Natural killer cell (primary cell): ENCODE results near the gene MEX3D. TPM values are rescaled to one million over a fixed set of nuclear protein-coding genes. Genes with fewer than 3 reads are reported as not detected.

Experiments used
- ATAC-seq, 3 donors: fragments of 150-1000 bp in 2 of 3; fragments of 200-7000 bp in 1 of 3; cut with Tn5 transposase; 1 replicate in 1 of 3; 2 replicates in 2 of 3; pipeline ENCODE4 v1.10.0; 2021; ENCODE audit warnings: mild to moderate bottlenecking in 2 of 3, moderate library complexity in 2 of 3
- DNase-seq, 2 donors: peaks; one replicate each; pipeline versions ENCODE4 v3.0.0 to v3.0.0-alpha.2; 2013 to 2021; ENCODE audit warnings: mixed read lengths in 1 of 2
- H3K27ac ChIP-seq: one replicate; pipeline ENCODE4 v1.5.1; 2013; ENCODE audit warnings: mild to moderate bottlenecking, low read length
- H3K27me3 ChIP-seq: one replicate; pipeline ENCODE4 v1.6.1; 2013; ENCODE audit warnings: low read length; ENCODE audit not compliant: control insufficient read depth, insufficient read depth
- H3K36me3 ChIP-seq: one replicate; pipeline ENCODE4 v1.6.1; 2013; ENCODE audit warnings: low read length; ENCODE audit not compliant: control insufficient read depth, insufficient read depth
- H3K4me1 ChIP-seq: one replicate; pipeline ENCODE4 v1.6.1; 2013; ENCODE audit warnings: low read length; ENCODE audit not compliant: control insufficient read depth, insufficient read depth
- H3K4me3 ChIP-seq: one replicate; pipeline ENCODE4 v1.5.1; 2013; ENCODE audit warnings: low read length
- H3K9me3 ChIP-seq: one replicate; pipeline ENCODE4 v1.6.1; 2013; ENCODE audit warnings: low read length; ENCODE audit not compliant: control insufficient read depth, insufficient read depth
- H3K27ac Mint-ChIP-seq, 2 donors: one replicate each; pipeline ENCODE4 v1.8.0; 2022; ENCODE audit warnings: mild to moderate bottlenecking in 2 of 2, mixed read lengths in 2 of 2, moderate library complexity in 1 of 2
- H3K27me3 Mint-ChIP-seq, 2 donors: one replicate each; pipeline ENCODE4 v1.8.0; 2022; ENCODE audit warnings: low read depth in 2 of 2, mixed read lengths in 2 of 2
- H3K36me3 Mint-ChIP-seq: one replicate; pipeline ENCODE4 v1.8.0; 2022; ENCODE audit warnings: mixed read lengths
- H3K4me1 Mint-ChIP-seq, 2 donors: one replicate each; pipeline ENCODE4 v1.8.0; 2022; ENCODE audit warnings: mixed read lengths in 2 of 2
- H3K4me3 Mint-ChIP-seq: one replicate; pipeline ENCODE4 v1.8.0; 2022; ENCODE audit warnings: mild to moderate bottlenecking, moderate library complexity, mixed read lengths
- H3K9me3 Mint-ChIP-seq, 2 donors: one replicate each; pipeline ENCODE4 v1.8.0; 2022; ENCODE audit warnings: mixed read lengths in 2 of 2
- WGBS: methylation state at CpG from one replicate; pipeline ENCODE4 v1.1.7; 2013; ENCODE audit warnings: missing lambda C conversion rate; ENCODE audit not compliant: insufficient coverage; 5-methylcytosine and 5-hydroxymethylcytosine counted together
- intact Hi-C: fragments of 100-400 bp; cut with micrococcal nuclease; formaldehyde crosslinking; loops from one replicate; pipeline ENCODE4 v1.14.2; 2022
- total RNA-seq, 4 donors: library from RNA; stranded (reverse); fragments of 120-200 nt in 1 of 4; gene quantifications; one replicate each; pipeline versions ENCODE4 v1.2.3 to v1.2.4, GENCODE V29; 2013 to 2022
- TF ChIP-seq, protein P1 (sequence below): fragments of 200-600 bp; IDR thresholded peaks from one replicate; pipeline ENCODE4 v1.8.0; 2022; ENCODE audit warnings: antibody characterized with exemption

Gene MEX3D
- total RNA-seq, 3 donors from 2014 or later (not counting 1 experiment from before 2014, with no cell fraction given) = 4.2 to 6.9 (median 4.4) TPM

- Histone ChIP-seq H3K4me3 (no peak overlapping the region), H3K4me1 (no peaks in the 10 kb centered on the region), H3K27ac (no peak overlapping the region), H3K9me3 (no peaks in the 10 kb centered on the region), H3K36me3 (peaks cover 36% of the 10 kb centered on the region), H3K27me3 (no peaks in the 10 kb centered on the region)
- TF ChIP-seq, protein P1, sequence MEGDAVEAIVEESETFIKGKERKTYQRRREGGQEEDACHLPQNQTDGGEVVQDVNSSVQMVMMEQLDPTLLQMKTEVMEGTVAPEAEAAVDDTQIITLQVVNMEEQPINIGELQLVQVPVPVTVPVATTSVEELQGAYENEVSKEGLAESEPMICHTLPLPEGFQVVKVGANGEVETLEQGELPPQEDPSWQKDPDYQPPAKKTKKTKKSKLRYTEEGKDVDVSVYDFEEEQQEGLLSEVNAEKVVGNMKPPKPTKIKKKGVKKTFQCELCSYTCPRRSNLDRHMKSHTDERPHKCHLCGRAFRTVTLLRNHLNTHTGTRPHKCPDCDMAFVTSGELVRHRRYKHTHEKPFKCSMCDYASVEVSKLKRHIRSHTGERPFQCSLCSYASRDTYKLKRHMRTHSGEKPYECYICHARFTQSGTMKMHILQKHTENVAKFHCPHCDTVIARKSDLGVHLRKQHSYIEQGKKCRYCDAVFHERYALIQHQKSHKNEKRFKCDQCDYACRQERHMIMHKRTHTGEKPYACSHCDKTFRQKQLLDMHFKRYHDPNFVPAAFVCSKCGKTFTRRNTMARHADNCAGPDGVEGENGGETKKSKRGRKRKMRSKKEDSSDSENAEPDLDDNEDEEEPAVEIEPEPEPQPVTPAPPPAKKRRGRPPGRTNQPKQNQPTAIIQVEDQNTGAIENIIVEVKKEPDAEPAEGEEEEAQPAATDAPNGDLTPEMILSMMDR = no peak
- H3K36me3 Mint-ChIP-seq = no peaks in the 10 kb centered on the region
- no peak for DNase-seq
- no peaks in the 10 kb centered on the region for H3K27me3 Mint-ChIP-seq
- H3K4me3 Mint-ChIP-seq = no peak overlapping the region
- 93% methylated on average over 41 of the region's 41 CpGs for WGBS
- H3K9me3 Mint-ChIP-seq = no peaks in the 10 kb centered on the region
- no peak overlapping the region for H3K27ac Mint-ChIP-seq
- no peaks in the 10 kb centered on the region for H3K4me1 Mint-ChIP-seq
- intact Hi-C loops = no loop called here
- no peak for ATAC-seq
These were observed 9.2 kb upstream of the MEX3D start for GRCh38 chr19:1577090-1577928.

DNA sequence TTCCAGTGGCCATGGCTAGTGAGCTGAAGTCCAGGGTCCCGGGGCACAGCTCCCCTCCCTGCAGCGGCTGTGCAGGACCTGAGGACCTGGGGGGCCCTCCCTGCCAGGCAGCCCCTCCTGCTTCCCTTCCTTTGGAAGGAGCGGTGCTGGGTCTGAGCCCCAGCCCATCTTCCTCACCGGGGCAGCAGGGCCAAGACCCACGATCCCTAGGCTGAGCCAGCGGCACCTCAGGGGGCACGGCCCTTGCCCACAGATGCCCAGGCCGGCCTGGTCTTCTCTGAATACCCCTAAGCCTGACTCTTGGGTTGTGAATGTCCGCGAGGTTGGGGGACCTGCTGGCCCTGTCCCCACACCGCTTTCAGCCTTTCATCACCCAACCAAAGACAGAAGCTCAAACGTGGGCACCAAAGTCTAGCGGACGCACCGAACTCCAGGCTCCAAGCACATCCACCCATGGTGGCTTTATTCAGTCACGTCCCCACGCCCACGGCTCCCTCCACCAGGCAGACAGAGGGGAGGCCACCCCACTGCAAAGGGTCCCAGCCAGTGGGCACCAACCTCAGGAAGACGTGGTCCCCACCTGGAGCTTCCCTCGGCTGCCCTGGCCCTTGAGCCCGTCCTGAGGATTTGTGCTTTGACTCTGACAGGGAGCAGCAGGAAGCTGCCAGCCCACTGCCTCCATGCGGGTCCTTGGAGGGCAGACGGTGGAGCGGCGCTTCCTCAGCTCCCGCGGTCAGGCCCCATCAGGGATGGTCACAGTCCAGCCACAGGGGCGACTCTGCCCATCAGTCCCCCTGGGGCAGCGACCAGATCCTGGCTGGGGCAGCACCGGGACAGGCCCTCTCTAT, 8.3 kb upstream of the MEX3D start:
- intact Hi-C loops = no loop called here
- H3K4me1 Mint-ChIP-seq = no peaks in the 10 kb centered on the region
- no peaks in the 10 kb centered on the region for H3K27me3 ChIP-seq
- WGBS = 92% methylated on average over 30 of the region's 30 CpGs
- H3K4me3 Mint-ChIP-seq = no peak overlapping the region
- H3K27ac Mint-ChIP-seq = peak overlapping the region in 1 of 2 donors; percentile 1
- H3K27me3 Mint-ChIP-seq = peaks cover 0 to 1% of the 10 kb centered on the region in 2 donors
- H3K4me1 ChIP-seq = no peaks in the 10 kb centered on the region
- TF ChIP-seq, protein P1 = no peak
- no peak overlapping the region for H3K4me3 ChIP-seq
- no peaks in the 10 kb centered on the region for H3K36me3 Mint-ChIP-seq
- DNase-seq = no peak
- no peak for ATAC-seq
- H3K9me3 ChIP-seq = no peaks in the 10 kb centered on the region
- H3K9me3 Mint-ChIP-seq = no peaks in the 10 kb centered on the region
- no peak overlapping the region for H3K27ac ChIP-seq
- H3K36me3 ChIP-seq = peaks cover 31% of the 10 kb centered on the region

- peak overlapping the region in 1 of 2 donors; percentile 1 for H3K27ac Mint-ChIP-seq
- intact Hi-C loops = no loop called here
- 93% methylated on average over 22 of the region's 22 CpGs for WGBS
These were observed 7.5 kb upstream of the MEX3D start for GRCh38 chr19:1575323-1576241.

More at GRCh38 chr19:1575323-1576241, 7.5 kb upstream of the MEX3D start:
- Histone ChIP-seq H3K36me3 (peaks cover 22% of the 10 kb centered on the region), H3K4me3 (no peak overlapping the region), H3K9me3 (no peaks in the 10 kb centered on the region), H3K27me3 (no peaks in the 10 kb centered on the region), H3K27ac (no peak overlapping the region), H3K4me1 (no peaks in the 10 kb centered on the region)
- Mint-ChIP-seq H3K27me3 (peaks cover 2 to 3% of the 10 kb centered on the region in 2 donors), H3K36me3 (no peaks in the 10 kb centered on the region), H3K4me3 (no peak overlapping the region), H3K4me1 (no peaks in the 10 kb centered on the region), H3K9me3 (no peaks in the 10 kb centered on the region)
- TF ChIP-seq, protein P1 = no peak
- no peak for ATAC-seq
- DNase-seq = no peak
